IMR-90 (cell line): ENCODE measurements around the gene SPAG9. TPM values are rescaled to one million over a fixed set of nuclear protein-coding genes. Genes with fewer than 3 reads are reported as not detected.

ENCODE experiments used
- ATAC-seq: fragments of 200-7000 bp; cut with Tn5 transposase; 2 replicates; pipeline ENCODE4 v1.9.1; 2020; ENCODE audit warnings: low read depth, mild to moderate bottlenecking, moderate library complexity
- BruUV-seq: library from RNA; stranded (reverse); fragments of 400-500 nt; replicated peaks from 2 replicates; lab custom pipeline; 2021; lab: Mats Ljungman, UMichigan
- CTCF ChIA-PET: fragments of 300-600 bp; formaldehyde crosslinking; extraction: SDS; loops from one replicate; lab custom pipeline; 2021; ENCODE audit warnings: antibody characterized with exemption; lab: Yijun Ruan, JAX
- POLR2A ChIA-PET: fragments of 300-600 bp; sonication (Branson Sonifier 250); formaldehyde crosslinking; loops from one replicate; lab custom pipeline; 2022; ENCODE audit warnings: antibody characterized with exemption; ENCODE audit not compliant: unreplicated experiment; lab: Charles Lee
- DNase-seq: peaks from one replicate; pipeline ENCODE4 v3.0.0; 2013
- H2AFZ ChIP-seq: replicated peaks from 2 replicates; pipeline ENCODE3; 2013; ENCODE audit warnings: low read length, mild to moderate bottlenecking; ENCODE audit not compliant: poor library complexity
- H2AK5ac ChIP-seq: 2 replicates; pipeline ENCODE4 v1.6.1; 2013; ENCODE audit warnings: low read depth, low read length, inconsistent platforms
- H2AK9ac ChIP-seq: replicated peaks from 2 replicates; pipeline ENCODE3; 2013; ENCODE audit warnings: mild to moderate bottlenecking, low read depth, low read length, moderate library complexity; ENCODE audit not compliant: poor library complexity
- H2BK120ac ChIP-seq: 2 replicates; pipeline ENCODE4 v1.6.1; 2013; ENCODE audit warnings: low read depth, low read length, inconsistent platforms
- H2BK15ac ChIP-seq: 3 replicates; pipeline ENCODE4 v1.6.1; 2013; ENCODE audit warnings: low read depth, low read length, inconsistent platforms
- H2BK20ac ChIP-seq: 2 replicates; pipeline ENCODE4 v1.6.1; 2013; ENCODE audit warnings: low read depth, mild to moderate bottlenecking, inconsistent platforms, low read length, moderate library complexity
- H2BK5ac ChIP-seq: 2 replicates; pipeline ENCODE4 v1.6.1; 2013; ENCODE audit warnings: mild to moderate bottlenecking, low read depth, low read length, inconsistent platforms; ENCODE audit not compliant: poor library complexity, severe bottlenecking
- H3K14ac ChIP-seq: replicated peaks from 2 replicates; pipeline ENCODE4 v1.6.1; 2013; ENCODE audit warnings: low read depth, low read length, inconsistent platforms
- H3K18ac ChIP-seq: 2 replicates; pipeline ENCODE4 v1.6.1; 2013; ENCODE audit warnings: low read depth, low read length, control low read depth
- H3K23ac ChIP-seq: 2 replicates; pipeline ENCODE4 v1.6.1; 2013; ENCODE audit warnings: low read depth, low read length, inconsistent platforms
- H3K27ac ChIP-seq: 2 replicates; pipeline ENCODE4 v1.5.1; 2013; ENCODE audit warnings: mild to moderate bottlenecking, control low read depth, low read length; ENCODE audit not compliant: insufficient read depth
- H3K27me3 ChIP-seq: 2 replicates; pipeline ENCODE4 v1.6.1; 2013; ENCODE audit warnings: low read length; ENCODE audit not compliant: control insufficient read depth, insufficient read depth
- H3K36me3 ChIP-seq: 2 replicates; pipeline ENCODE4 v1.6.1; 2013; ENCODE audit warnings: low read length, mixed read lengths; ENCODE audit not compliant: control insufficient read depth, insufficient read depth
- H3K4ac ChIP-seq: 2 replicates; pipeline ENCODE4 v1.6.1; 2013; ENCODE audit warnings: low read depth, low read length, inconsistent platforms
- H3K4me1 ChIP-seq: 2 replicates; pipeline ENCODE4 v1.6.1; 2013; ENCODE audit warnings: low read length, mixed read lengths; ENCODE audit not compliant: control insufficient read depth, insufficient read depth
- H3K4me2 ChIP-seq: 2 replicates; pipeline ENCODE4 v1.6.1; 2013; ENCODE audit warnings: low read depth, mild to moderate bottlenecking, control low read depth, low read length, moderate library complexity
- H3K4me3 ChIP-seq: 2 replicates; pipeline ENCODE4 v1.5.1; 2013; ENCODE audit warnings: low read depth, mild to moderate bottlenecking, control low read depth, low read length, moderate library complexity; ENCODE audit not compliant: insufficient read depth
- H3K56ac ChIP-seq: 2 replicates; pipeline ENCODE4 v1.6.1; 2013; ENCODE audit warnings: low read length, inconsistent platforms; ENCODE audit not compliant: insufficient read depth; ENCODE audit errors: extremely low read depth
- H3K79me1 ChIP-seq, 2 experiments: 2 replicates each; pipeline ENCODE4 v1.6.1; 2013; ENCODE audit warnings: low read length in 2 of 2, inconsistent platforms in 1 of 2, low read depth in 1 of 2
- H3K9ac ChIP-seq: 2 replicates; pipeline ENCODE4 v1.6.1; 2013; ENCODE audit warnings: low read depth, low read length, control low read depth
- H3K9me1 ChIP-seq: 2 replicates; pipeline ENCODE4 v1.6.1; 2013; ENCODE audit warnings: low read length, inconsistent platforms; ENCODE audit not compliant: insufficient read depth
- H3K9me3 ChIP-seq: 2 replicates; pipeline ENCODE4 v1.6.1; 2013; ENCODE audit warnings: low read length; ENCODE audit not compliant: control insufficient read depth, insufficient read depth
- H4K20me1 ChIP-seq: 2 replicates; pipeline ENCODE4 v1.6.1; 2013; ENCODE audit warnings: low read length, inconsistent platforms; ENCODE audit not compliant: insufficient read depth
- H4K5ac ChIP-seq: 2 replicates; pipeline ENCODE4 v1.6.1; 2013; ENCODE audit warnings: mild to moderate bottlenecking, low read depth, low read length, control low read depth
- H4K8ac ChIP-seq, 2 experiments: 2 replicates each; pipeline ENCODE4 v1.6.1; 2013; ENCODE audit warnings: low read depth in 2 of 2, low read length in 2 of 2, control low read depth in 1 of 2, inconsistent platforms in 1 of 2
- H4K91ac ChIP-seq: 2 replicates; pipeline ENCODE4 v1.6.1; 2013; ENCODE audit warnings: low read depth, low read length, inconsistent platforms; ENCODE audit not compliant: insufficient read depth
- MAFK ChIP-seq: IDR thresholded peaks from 2 replicates; pipeline ENCODE4 v1.6.1; 2012; ENCODE audit warnings: low read depth, low read length, improper control_type of control experiment
- RFX5 ChIP-seq: IDR thresholded peaks from 2 replicates; pipeline ENCODE4 v1.8.0; 2012; ENCODE audit warnings: low read depth, mild to moderate bottlenecking, low read length, moderate library complexity
- WGBS, 2 experiments: methylation state at CpG; one replicate each; pipeline versions ENCODE4 v1.1.5 to v1.1.7; 2013; ENCODE audit warnings: missing lambda C conversion rate in 2 of 2; ENCODE audit not compliant: insufficient read length in 1 of 2; ENCODE audit errors: extremely low coverage in 2 of 2; 5-methylcytosine and 5-hydroxymethylcytosine counted together
- dilution Hi-C: fragments of 300-500 bp; cut with HindIII; formaldehyde crosslinking; loops from one replicate; pipeline ENCODE4 v1.14.3; 2018; ENCODE audit warnings: low sequenced_read_pairs; ENCODE audit not compliant: unreplicated experiment
- in situ Hi-C: fragments of 300-500 bp; cut with MboI; formaldehyde crosslinking; loops from 3 replicates; pipeline ENCODE4 v1.14.3; 2019; ENCODE audit warnings: low sequenced_read_pairs, inconsistent platforms, mixed read lengths
- intact Hi-C: fragments of 100-400 bp; cut with micrococcal nuclease; formaldehyde crosslinking; loops from 2 replicates; pipeline ENCODE4 v1.10.0; 2022
- polyA plus RNA-seq, 3 experiments: library from polyadenylated mRNA; depleted of rRNA; stranded (reverse); fragments of >200 nt; gene quantifications; 2 replicates each; pipeline ENCODE4 v1.2.3, GENCODE V29; 2012; ENCODE audit warnings: low replicate concordance in 1 of 3
- total RNA-seq: library from RNA; depleted of rRNA; stranded (reverse); fragments of >200 nt; gene quantifications from 2 replicates; pipeline ENCODE4 v1.2.3, GENCODE V29; 2012

The SPAG9 gene
- total and polyA plus RNA-seq, 2 of the 4 experiments (the other 2 are of a cell fraction) = 26.7 to 75.5 TPM

DNA sequence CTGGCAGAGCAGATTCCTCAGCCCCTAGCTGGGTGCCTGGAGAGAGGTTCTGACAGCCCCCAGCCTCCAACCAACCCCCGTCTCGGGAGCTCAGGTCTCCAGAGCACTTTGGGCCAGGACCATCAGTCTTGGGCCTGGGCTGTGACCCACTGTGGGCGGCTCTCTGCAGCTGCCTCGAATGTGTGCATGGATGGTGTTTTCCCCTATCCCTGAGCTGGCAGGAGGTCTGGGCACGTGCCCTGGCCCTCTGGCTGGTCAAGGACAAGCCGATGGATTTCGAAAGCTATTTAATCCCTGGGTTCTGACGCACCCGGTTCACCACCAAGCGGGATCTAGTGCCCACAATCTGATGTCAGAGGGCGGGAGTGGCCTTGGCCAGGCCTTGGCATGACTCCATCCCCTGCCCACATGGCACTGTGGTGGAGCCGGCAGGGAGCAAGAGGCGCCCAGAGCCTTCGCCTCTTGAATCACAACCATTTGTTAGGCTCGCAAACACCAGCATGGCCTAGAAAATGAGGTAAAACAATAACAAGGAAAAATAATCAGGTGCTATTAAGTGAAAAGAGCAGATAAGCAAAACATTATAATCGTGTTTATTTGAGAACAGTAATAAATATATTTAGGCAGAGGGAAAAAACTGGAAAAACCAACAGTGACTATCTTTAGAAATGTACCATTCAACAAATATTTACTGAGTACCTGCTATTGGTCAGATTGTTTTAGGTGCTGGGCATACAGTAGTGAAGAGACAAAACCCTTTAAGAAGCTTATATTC lies 185.3 kb downstream of the SPAG9 start:
- H3K4ac ChIP-seq = no peak overlapping the region
- H2BK15ac ChIP-seq = no peak overlapping the region
- H3K23ac ChIP-seq = no peak overlapping the region
- no peak overlapping the region for H3K4me3 ChIP-seq
- H3K4me1 ChIP-seq = peaks cover 7% of the 10 kb centered on the region
- H3K14ac ChIP-seq = no peak overlapping the region
- no peak overlapping the region for H2AK5ac ChIP-seq
- no peaks in the 10 kb centered on the region for H3K79me1 ChIP-seq
- ATAC-seq (no peak), DNase-seq (no peak)
- no peak overlapping the region for H4K91ac ChIP-seq
- H3K9me1 ChIP-seq = peaks cover 12% of the 10 kb centered on the region
- H4K5ac ChIP-seq = no peak overlapping the region
- H3K27ac ChIP-seq = no peak overlapping the region
- ChIA-PET POLR2A (interaction anchor here (0.5 to 0.9 kb wide), 2 partner anchors 70 to 72 kb away, joined by 3 to 4 read pairs; no protein-coding TSS in a partner anchor), CTCF (interaction anchor here (0.7 to 1.4 kb wide), 2 partner anchors 84 to 451 kb away, joined by 3 read pairs; no protein-coding TSS in a partner anchor)
- no peak overlapping the region for H2BK5ac ChIP-seq
- in situ Hi-C loops (no loop called here), intact Hi-C loops (no loop called here), dilution Hi-C loops (no loop called here)
- no peak overlapping the region for H3K56ac ChIP-seq
- H3K36me3 ChIP-seq = no peaks in the 10 kb centered on the region
- H2BK20ac ChIP-seq = no peak overlapping the region
- H2BK120ac ChIP-seq = no peak overlapping the region; the same call in 1 of the 2 replicates
- no peak overlapping the region for H3K9ac ChIP-seq
- no peak overlapping the region for H4K8ac ChIP-seq
- no peaks in the 10 kb centered on the region for H3K9me3 ChIP-seq
- TF ChIP-seq RFX5 (no peak), MAFK (no peak)
- H2AK9ac ChIP-seq = no peak overlapping the region
- peak overlapping the region; percentile 40 for H2AFZ ChIP-seq
- whole genome bisulfite sequencing, 2 experiments = 88% methylated on average over 9 of the region's 16 CpGs; no CpG with 5 or more reads in 1 of the 2 experiments
- no TSS peak for BruUV-seq
- no peaks in the 10 kb centered on the region for H3K27me3 ChIP-seq
- no peaks in the 10 kb centered on the region for H4K20me1 ChIP-seq
- H3K4me2 ChIP-seq = no peak overlapping the region
- no peak overlapping the region for H3K18ac ChIP-seq
